GM23338 (cell line): ENCODE data around the gene RAB43.

Experiments
- CREB1 ChIP-seq: fragments of 250-450 bp; sonication (Bioruptor Pico); IDR thresholded peaks from 2 replicates; pipeline ENCODE4 v1.5.0; 2020; ENCODE audit warnings: low read depth, mild to moderate bottlenecking, moderate library complexity
- EZH2 ChIP-seq: fragments of 200-600 bp; sonication (generic); IDR thresholded peaks from one replicate; pipeline ENCODE4 v1.8.0; 2017; ENCODE audit warnings: antibody characterized with exemption, mild to moderate bottlenecking, low read depth; ENCODE audit not compliant: unreplicated experiment
- EZH2phosphoT487 ChIP-seq: fragments of 200-600 bp; sonication (generic); IDR thresholded peaks from one replicate; pipeline ENCODE4 v1.8.1; 2018; ENCODE audit warnings: antibody characterized with exemption; ENCODE audit not compliant: unreplicated experiment
- JUNB ChIP-seq: IDR thresholded peaks from one replicate; pipeline ENCODE4 v1.6.1; 2016; ENCODE audit warnings: antibody characterized with exemption; ENCODE audit not compliant: unreplicated experiment
- POLR2AphosphoS5 ChIP-seq: IDR thresholded peaks from 2 replicates; pipeline ENCODE4 v1.6.1; 2016; ENCODE audit warnings: antibody characterized with exemption, low read depth
- STAT1 ChIP-seq: IDR thresholded peaks from one replicate; pipeline ENCODE4 v1.6.1; 2016; ENCODE audit warnings: antibody characterized with exemption; ENCODE audit not compliant: unreplicated experiment
- ZNF114 ChIP-seq: fragments of 250-450 bp; sonication (Bioruptor Pico); IDR thresholded peaks from 2 replicates; pipeline ENCODE4 v1.5.0; 2020; ENCODE audit warnings: mild to moderate bottlenecking, moderate library complexity
- TF ChIP-seq, protein P1 (sequence below), 2 experiments: fragments of 200-600 bp in 1 of 2; sonication (generic) in 1 of 2; conservative IDR thresholded peaks; 2 replicates each; pipeline versions ENCODE4 v1.5.1 to v1.6.1; 2016 to 2017; ENCODE audit warnings: antibody characterized with exemption in 2 of 2, low read depth in 2 of 2, mild to moderate bottlenecking in 2 of 2, moderate library complexity in 1 of 2
- TF ChIP-seq, protein P2 (sequence below): IDR thresholded peaks from one replicate; pipeline ENCODE4 v1.6.1; 2018; ENCODE audit warnings: antibody characterized with exemption; ENCODE audit not compliant: unreplicated experiment
- TF ChIP-seq, protein P3 (sequence below): IDR thresholded peaks from 2 replicates; pipeline ENCODE4 v1.6.1; 2016; ENCODE audit warnings: antibody characterized with exemption

DNA sequence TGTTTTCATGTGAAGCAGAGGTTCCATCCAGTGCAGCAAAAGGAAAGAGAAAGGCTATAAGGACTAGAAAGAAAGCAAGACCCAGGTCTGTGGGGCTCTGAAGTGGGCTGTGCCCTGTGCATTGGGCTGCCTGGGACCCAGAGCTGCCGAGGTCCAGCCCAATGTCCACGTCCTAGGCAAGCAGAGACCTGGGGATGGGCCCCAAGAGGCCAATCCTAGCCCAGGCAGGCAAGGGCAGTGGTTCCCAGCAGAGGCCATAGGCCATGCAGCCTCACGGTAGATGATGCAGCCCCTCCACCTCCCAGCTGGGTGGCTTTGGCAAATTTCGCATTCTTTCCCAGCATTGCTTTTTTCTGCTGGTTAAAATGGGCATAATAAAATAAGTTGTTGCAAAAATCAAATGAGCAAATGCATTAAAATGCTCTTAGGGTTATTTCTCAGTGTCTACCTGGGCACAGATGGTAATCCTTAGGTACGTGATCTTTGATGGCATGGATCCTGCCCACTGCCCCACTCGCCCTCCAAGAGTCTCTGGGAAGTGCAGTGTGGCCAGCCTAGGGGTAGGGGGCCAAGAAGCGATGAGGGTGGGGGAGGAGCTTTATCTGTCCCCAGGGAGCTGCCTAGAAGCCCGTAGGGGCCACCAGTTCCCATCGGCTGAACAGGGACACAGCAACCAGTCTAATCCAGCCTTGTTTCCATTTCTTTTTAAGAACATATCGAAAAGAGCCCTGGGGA is 83.3 kb downstream of the RAB43 start:
- TF ChIP-seq, protein P1, sequence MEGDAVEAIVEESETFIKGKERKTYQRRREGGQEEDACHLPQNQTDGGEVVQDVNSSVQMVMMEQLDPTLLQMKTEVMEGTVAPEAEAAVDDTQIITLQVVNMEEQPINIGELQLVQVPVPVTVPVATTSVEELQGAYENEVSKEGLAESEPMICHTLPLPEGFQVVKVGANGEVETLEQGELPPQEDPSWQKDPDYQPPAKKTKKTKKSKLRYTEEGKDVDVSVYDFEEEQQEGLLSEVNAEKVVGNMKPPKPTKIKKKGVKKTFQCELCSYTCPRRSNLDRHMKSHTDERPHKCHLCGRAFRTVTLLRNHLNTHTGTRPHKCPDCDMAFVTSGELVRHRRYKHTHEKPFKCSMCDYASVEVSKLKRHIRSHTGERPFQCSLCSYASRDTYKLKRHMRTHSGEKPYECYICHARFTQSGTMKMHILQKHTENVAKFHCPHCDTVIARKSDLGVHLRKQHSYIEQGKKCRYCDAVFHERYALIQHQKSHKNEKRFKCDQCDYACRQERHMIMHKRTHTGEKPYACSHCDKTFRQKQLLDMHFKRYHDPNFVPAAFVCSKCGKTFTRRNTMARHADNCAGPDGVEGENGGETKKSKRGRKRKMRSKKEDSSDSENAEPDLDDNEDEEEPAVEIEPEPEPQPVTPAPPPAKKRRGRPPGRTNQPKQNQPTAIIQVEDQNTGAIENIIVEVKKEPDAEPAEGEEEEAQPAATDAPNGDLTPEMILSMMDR (conservative IDR thresholded peaks at IDR 0.05; ENCODE audit: low read depth in 2 of 2) = no peak
- TF ChIP-seq, protein P2, sequence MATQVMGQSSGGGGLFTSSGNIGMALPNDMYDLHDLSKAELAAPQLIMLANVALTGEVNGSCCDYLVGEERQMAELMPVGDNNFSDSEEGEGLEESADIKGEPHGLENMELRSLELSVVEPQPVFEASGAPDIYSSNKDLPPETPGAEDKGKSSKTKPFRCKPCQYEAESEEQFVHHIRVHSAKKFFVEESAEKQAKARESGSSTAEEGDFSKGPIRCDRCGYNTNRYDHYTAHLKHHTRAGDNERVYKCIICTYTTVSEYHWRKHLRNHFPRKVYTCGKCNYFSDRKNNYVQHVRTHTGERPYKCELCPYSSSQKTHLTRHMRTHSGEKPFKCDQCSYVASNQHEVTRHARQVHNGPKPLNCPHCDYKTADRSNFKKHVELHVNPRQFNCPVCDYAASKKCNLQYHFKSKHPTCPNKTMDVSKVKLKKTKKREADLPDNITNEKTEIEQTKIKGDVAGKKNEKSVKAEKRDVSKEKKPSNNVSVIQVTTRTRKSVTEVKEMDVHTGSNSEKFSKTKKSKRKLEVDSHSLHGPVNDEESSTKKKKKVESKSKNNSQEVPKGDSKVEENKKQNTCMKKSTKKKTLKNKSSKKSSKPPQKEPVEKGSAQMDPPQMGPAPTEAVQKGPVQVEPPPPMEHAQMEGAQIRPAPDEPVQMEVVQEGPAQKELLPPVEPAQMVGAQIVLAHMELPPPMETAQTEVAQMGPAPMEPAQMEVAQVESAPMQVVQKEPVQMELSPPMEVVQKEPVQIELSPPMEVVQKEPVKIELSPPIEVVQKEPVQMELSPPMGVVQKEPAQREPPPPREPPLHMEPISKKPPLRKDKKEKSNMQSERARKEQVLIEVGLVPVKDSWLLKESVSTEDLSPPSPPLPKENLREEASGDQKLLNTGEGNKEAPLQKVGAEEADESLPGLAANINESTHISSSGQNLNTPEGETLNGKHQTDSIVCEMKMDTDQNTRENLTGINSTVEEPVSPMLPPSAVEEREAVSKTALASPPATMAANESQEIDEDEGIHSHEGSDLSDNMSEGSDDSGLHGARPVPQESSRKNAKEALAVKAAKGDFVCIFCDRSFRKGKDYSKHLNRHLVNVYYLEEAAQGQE = no peak
- no peak for TF ChIP-seq EZH2
- TF ChIP-seq POLR2AphosphoS5 = no peak
- no peak for TF ChIP-seq EZH2phosphoT487
- TF ChIP-seq CREB1 (CRISPR knock-in tag) = no peak
- no peak for TF ChIP-seq STAT1
- TF ChIP-seq, protein P3, sequence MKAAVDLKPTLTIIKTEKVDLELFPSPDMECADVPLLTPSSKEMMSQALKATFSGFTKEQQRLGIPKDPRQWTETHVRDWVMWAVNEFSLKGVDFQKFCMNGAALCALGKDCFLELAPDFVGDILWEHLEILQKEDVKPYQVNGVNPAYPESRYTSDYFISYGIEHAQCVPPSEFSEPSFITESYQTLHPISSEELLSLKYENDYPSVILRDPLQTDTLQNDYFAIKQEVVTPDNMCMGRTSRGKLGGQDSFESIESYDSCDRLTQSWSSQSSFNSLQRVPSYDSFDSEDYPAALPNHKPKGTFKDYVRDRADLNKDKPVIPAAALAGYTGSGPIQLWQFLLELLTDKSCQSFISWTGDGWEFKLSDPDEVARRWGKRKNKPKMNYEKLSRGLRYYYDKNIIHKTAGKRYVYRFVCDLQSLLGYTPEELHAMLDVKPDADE = no peak
- TF ChIP-seq JUNB = no peak
- TF ChIP-seq ZNF114 (CRISPR knock-in tag) = no peak
